Kidney glomerular epithelial cell (primary cell): ENCODE data around the gene AGRN.
"Not testable (repeated sequence)": the region's sequence is repeated elsewhere in the genome, so short reads cannot be mapped to it uniquely, and the experiment has no call there.

Source experiments
- DNase-seq: peaks from one replicate; lab custom pipeline; 2025; lab: John Stamatoyannopoulos, UW

AGRN gene

GRCh38 chr1:1053682-1054081, 33.8 kb downstream of the AGRN start:
- no peak for DNase-seq

DNA sequence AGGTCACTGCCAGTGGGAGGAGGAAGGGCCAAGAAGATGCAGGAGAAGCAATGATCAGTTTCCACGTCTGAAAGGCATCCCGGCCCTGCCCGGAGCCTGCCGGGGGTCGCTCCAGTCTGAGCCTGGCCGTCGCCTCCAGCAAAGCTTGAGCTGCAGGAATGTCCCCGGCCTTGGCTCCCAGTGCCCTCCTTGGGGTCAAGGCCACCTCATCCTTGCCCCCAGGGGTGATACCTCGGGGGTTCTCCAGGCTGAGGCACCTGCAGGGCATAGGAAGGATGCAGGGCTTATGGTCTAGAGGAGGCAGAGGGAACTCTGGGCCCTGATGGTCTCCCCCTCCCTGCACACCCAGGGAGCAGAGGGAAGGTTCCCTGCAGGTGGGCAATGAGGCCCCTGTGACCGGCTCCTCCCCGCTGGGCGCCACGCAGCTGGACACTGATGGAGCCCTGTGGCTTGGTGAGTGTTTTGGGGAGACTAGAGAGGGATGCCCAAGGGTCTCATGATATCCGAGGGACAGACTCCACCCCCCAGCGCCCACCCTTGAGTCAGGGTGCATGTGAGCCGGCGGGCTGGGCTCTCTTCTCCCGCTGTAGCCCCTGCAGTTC, 34.3 kb downstream of the AGRN start:
- DNase-seq: no peak

DNA sequence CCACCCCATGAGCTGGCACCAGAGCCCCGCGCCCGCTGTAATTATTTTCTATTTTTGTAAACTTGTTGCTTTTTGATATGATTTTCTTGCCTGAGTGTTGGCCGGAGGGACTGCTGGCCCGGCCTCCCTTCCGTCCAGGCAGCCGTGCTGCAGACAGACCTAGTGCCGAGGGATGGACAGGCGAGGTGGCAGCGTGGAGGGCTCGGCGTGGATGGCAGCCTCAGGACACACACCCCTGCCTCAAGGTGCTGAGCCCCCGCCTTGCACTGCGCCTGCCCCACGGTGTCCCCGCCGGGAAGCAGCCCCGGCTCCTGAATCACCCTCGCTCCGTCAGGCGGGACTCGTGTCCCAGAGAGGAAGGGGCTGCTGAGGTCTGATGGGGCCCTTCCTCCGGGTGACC, 35.1 kb downstream of the AGRN start:
- DNase-seq: no peak

GRCh38 chr1:1055841-1056736, 36.2 kb downstream of the AGRN start:
- no peak for DNase-seq

GRCh38 chr1:1057769-1058087, 37.8 kb downstream of the AGRN start:
- not testable (repeated sequence) for DNase-seq

DNA sequence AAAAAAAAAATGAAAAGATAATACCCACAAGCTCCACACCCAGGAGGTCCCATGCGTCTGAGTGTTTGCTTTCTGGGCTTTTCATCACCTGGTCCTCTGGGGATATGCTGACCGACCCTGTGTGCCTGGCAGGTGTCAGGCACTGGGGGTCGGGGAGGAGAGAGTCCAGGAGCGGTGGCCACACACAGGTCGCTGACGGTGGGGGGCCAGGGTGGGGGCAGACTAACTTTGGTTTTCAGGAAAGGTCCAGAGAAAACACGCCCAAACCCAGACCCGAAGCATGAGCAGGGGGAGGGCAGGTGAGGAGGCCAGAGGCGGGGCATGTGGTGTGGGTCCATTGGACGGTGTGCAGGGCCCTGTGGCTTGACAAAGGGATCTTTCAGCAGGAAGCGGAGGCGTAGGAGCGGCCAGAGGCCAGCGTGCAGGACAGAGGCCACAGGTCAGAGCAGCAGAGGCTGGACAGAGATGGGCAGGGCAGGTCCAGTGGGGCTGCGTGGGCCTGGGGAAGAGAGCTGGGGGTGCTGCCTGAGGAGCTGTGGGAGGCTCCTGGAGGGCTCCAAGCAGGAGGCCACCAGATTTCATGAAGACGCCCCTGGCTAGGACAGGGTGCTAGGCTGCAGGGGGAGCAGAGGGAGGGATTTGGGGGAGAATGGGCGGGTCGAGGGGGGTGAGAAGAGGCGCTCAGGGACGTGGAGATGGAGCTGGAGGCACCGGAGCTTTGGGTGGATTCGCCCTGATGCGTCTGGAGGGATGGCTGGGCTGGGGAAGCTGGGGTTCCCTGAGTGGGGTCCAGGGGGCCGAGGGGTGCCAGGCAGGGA, 38.4 kb downstream of the AGRN start:
- peak; percentile 19 for DNase-seq

DNA sequence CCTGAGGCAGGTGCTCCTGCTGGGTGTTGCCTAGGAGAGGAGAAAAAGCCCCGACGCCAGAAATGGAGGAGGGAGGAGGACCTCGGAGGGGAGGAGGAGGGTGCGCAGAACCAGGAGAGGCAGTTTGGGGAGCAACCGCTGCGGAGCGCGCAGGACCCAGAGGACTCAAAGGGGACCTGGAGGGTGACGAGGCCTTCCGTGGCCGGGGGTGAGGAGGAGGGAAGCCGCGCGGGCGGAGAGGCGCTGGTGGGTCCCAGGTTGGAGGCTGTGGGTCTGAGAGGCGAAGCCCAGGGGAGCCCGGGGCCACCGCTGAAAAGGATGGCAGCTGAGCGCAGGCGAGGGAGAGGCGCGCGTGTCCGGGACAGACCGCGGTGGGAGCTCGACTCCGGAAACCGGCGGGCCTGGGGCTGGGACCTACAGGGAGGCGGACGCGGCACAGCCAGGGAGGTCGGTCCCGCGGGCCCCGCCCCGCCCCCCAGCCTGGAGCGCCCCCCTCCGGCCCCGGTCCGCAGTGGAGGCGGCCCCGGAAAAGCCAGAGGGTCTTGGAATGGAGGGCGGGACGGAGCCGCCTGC, 39.1 kb downstream of the AGRN start:
- DNase-seq: no peak

DNA sequence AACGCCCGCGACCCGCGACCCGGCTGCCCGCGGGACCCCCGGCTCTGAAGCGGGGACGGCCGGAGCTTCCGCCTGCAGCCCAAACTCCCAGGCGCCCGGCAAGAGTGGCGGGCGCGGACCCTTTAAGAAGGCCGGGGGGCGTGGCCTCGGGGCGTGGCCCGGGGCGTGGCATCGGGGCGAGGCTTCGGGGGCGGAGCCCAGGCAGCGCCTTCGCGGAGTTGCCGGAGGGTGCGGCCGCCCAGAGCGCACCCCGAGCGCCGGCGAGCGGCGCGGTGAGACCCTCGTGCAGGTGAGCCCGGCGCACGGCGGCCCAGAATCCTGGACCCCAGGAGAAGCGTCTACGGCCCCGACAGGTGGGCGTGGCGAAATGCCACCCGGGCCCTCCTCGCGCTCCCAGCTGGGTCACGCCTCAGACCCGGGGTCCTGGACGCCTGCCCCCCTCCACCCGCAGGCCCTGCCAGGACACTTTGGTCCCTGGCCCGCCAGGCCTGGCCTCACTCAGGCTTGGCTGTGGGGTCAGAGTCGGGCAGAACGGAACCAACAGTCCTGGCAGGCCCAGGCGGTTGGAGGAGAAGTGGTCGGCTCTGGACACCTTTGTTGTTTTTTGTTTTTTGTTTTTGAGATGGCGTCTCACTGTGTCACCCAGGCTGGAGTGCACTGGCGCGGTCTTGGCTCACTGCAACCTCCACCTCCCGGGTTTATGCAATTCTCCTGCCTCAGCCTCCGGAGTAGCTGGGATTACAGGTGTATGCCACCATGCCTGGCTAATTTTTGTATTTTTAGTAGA, 39.8 kb downstream of the AGRN start:
- DNase-seq: peak; percentile 21

GRCh38 chr1:1060281-1061000, 40.5 kb downstream of the AGRN start:
- no peak for DNase-seq

- no peak for DNase-seq
Observed at GRCh38 chr1:1061682-1062345, 41.9 kb downstream of the AGRN start.

DNA sequence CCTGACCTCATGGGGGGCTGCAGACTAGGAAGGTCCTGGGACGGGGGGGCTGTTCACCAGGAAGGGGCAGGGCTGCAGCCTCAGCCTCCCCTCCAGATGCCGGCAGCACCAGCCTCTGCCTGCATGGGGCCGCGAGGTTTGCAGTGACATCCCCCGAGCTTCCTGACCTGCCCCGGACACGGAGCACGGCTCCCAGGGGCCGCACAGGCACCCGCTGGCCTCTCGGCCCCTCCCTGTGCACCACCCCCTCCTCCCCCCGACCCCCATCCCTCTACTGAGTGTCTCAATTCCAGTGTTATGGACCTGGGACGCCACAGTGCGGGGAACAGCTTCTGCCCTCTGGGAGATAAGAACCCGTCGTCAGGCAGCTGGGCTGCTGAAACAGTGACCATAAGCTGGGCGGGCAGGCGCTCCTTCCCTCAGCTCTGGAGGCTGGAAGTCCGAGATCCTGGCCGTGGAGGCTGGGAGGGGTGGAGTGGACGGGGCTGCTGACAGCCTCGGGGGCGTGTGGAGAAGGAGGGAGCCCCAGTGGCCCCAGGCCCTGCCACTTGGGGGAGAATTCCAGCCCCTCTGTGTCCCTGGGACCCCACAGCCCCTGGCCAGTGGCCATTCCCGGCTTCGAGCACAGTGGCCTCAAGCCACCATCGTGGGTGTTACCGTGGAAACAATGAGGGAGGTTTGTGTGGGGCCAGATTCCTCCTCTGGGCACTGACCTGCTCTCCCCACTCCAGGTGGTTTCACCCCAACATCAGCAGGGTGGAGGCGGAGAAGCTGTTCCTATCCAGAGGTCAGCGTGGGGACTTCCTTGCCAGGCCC, 42.6 kb downstream of the AGRN start:
- no peak for DNase-seq

- no peak for DNase-seq
Observed at GRCh38 chr1:1063261-1063944, 43.5 kb downstream of the AGRN start.

DNA sequence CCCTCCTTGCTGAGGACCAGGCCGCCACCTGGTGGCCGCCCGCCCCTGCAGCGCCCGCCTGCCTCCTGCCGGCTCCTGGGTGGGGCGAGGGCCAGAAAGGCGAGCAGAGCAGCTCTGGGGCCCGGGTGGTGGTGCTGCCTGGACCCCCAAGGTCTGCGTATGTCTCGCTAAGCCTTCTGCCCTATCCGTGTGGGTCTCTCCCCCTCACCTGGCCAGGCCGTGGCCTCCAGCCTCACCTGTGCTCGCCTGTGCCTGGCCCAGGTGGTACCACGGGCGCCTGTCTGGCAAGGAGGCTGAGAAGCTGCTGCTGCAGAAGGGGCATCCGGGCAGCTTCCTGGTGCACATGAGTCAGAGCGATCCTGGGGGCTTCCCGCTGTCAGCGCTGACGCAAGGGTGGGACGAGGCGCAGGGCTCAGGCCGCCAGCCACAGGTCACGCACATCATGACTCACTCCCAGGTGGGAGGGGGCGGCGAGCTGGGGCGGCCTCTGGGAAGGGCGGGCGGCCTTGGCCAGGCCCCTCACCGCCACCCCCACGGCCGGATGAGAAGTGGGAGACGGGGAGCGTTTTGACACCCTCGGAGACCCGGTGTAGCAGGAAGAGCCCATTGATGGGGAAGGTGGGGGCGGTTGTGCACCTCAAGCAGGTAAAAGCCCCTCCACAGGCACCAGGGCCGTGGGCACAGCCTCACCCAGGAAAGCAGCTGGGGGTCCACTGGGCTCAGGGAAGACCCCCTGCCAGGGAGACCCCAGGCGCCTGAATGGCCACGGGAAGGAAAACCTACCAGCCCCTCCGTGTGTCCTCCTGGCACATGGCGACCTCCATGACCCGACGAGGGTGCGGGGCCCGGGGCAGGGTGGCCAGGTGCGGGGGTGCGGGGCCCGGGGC, 44.3 kb downstream of the AGRN start:
- DNase-seq: peak; percentile 85

- peak; percentile 66 for DNase-seq
Observed at GRCh38 chr1:1065265-1065939, 45.5 kb downstream of the AGRN start.

GRCh38 chr1:1065940-1066304, 46.0 kb downstream of the AGRN start:
- peak; percentile 66 for DNase-seq

GRCh38 chr1:1066403-1067283, 46.7 kb downstream of the AGRN start:
- no peak for DNase-seq
